Activated CD8-positive, alpha-beta T cell treated with anti-CD3 and anti-CD28 coated beads for 36 hours (primary cell): Measurements from ENCODE around the gene CDR2. TPM values are rescaled to one million over a fixed set of nuclear protein-coding genes. Genes with fewer than 3 reads are reported as not detected.
A peak's percentile ranks its signal among the peaks of the same experiment; 100 is the strongest.

ENCODE experiments used
- ATAC-seq: fragments of 200-7000 bp; cut with Tn5 transposase; one replicate; pipeline ENCODE4 v1.10.0; 2021; ENCODE audit warnings: mild to moderate bottlenecking, moderate library complexity
- CTCF ChIA-PET: fragments of 350-600 bp; sonication (Branson Sonifier 250); formaldehyde crosslinking; loops from one replicate; lab custom pipeline; 2021; ENCODE audit warnings: antibody characterized with exemption; lab: Charles Lee
- POLR2A ChIA-PET: fragments of 350-600 bp; sonication (Branson Sonifier 250); formaldehyde crosslinking; loops from one replicate; lab custom pipeline; 2021; ENCODE audit warnings: antibody characterized with exemption; lab: Charles Lee
- DNase-seq: peaks from one replicate; pipeline ENCODE4 v3.0.0-alpha.2; 2020
- H3K27ac Mint-ChIP-seq: one replicate; pipeline ENCODE4 v1.8.0; 2021; ENCODE audit warnings: mild to moderate bottlenecking, mixed read lengths
- H3K27me3 Mint-ChIP-seq: one replicate; pipeline ENCODE4 v1.8.0; 2021; ENCODE audit warnings: mixed read lengths
- H3K36me3 Mint-ChIP-seq: one replicate; pipeline ENCODE4 v1.8.0; 2021; ENCODE audit warnings: low read depth, mixed read lengths
- H3K4me1 Mint-ChIP-seq: one replicate; pipeline ENCODE4 v1.8.0; 2021; ENCODE audit warnings: low read depth, mixed read lengths
- H3K4me3 Mint-ChIP-seq: one replicate; pipeline ENCODE4 v1.8.0; 2021; ENCODE audit warnings: mild to moderate bottlenecking, moderate library complexity, mixed read lengths
- H3K9me3 Mint-ChIP-seq: one replicate; pipeline ENCODE4 v1.8.0; 2021; ENCODE audit warnings: mixed read lengths
- CTCF ChIP-seq: fragments of 200-600 bp; IDR thresholded peaks from one replicate; pipeline ENCODE4 v1.8.0; 2022; ENCODE audit warnings: antibody characterized with exemption, mild to moderate bottlenecking
- intact Hi-C: fragments of 100-400 bp; cut with micrococcal nuclease; formaldehyde crosslinking; loops from one replicate; pipeline ENCODE4 v1.10.0; 2022
- total RNA-seq, 2 experiments: library from RNA; stranded (reverse); gene quantifications; one replicate each; pipeline ENCODE4 v1.2.3, GENCODE V29; 2021

CDR2 gene
- total RNA-seq, 2 experiments from 2014 or later: 34.7 to 37.6 TPM

DNA sequence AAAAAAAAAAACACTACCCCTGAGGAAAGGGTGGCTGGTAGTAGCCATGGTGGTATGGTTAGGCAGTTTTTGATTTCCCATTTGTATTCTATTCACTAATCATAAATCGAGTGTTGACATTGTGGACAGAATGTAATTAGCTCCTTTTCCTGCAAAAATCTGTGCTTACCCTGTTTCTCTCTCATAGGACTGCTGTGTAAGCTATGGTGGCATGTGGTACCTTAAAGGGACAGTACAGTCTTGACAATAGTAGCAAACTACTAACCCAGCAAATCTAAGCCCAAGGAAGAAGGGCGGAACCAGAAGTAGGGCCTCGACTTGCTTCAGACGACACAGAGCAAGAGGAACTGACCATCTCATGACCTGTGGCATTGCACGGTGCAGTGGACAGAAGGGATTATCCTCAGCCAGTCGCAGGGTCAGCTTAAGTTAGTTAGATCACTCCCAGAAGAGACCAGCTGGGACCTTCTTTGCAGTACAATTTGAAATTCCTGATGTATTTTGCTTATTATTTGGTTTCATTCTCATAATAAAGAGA, 40.9 kb downstream of the CDR2 start:
- peak overlapping the region; percentile 13 for H3K27ac Mint-ChIP-seq
- intact Hi-C loops: no loop called here

GRCh38 chr16:22330326-22330725, 44.1 kb downstream of the CDR2 start:
- Mint-ChIP-seq H3K27ac (peak overlapping the region; percentile 40), H3K4me1 (peaks cover 2% of the 10 kb centered on the region), H3K27me3 (no peaks in the 10 kb centered on the region), H3K9me3 (no peaks in the 10 kb centered on the region), H3K4me3 (no peak overlapping the region), H3K36me3 (peaks cover 63% of the 10 kb centered on the region)
- intact Hi-C loops: no loop called here
- ATAC-seq (no peak), DNase-seq (no peak)
- TF ChIP-seq CTCF: no peak
- POLR2A ChIA-PET: interaction anchor here (0.9 to 1.4 kb wide), 4 partner anchors 14 to 45 kb away, joined by 3 to 4 read pairs (median 4); no protein-coding TSS in a partner anchor
- CTCF ChIA-PET: interaction anchor here (1.0 to 1.5 kb wide), 4 partner anchors 9 to 30 kb away, joined by 3 to 5 read pairs (median 4); no protein-coding TSS in a partner anchor

More for the DNA sequence above, 40.9 kb downstream of the CDR2 start:
- H3K36me3 Mint-ChIP-seq: peaks cover 82% of the 10 kb centered on the region
- no peak for DNase-seq
- H3K27me3 Mint-ChIP-seq: no peaks in the 10 kb centered on the region
- CTCF ChIA-PET: no interaction called here
- peaks cover 16% of the 10 kb centered on the region for H3K9me3 Mint-ChIP-seq
- TF ChIP-seq CTCF: no peak
- ATAC-seq: no peak
- H3K4me1 Mint-ChIP-seq: peaks cover 16% of the 10 kb centered on the region
- POLR2A ChIA-PET: no interaction called here
- H3K4me3 Mint-ChIP-seq: no peak overlapping the region

- DNase-seq (no peak), ATAC-seq (no peak)
- ChIA-PET POLR2A (interaction anchor here (0.6 to 1.4 kb wide), 4 partner anchors 13 to 343 kb away, joined by 3 to 4 read pairs (median 3); no protein-coding TSS in a partner anchor), CTCF (interaction anchor here (0.9 to 1.5 kb wide), 5 partner anchors 8 to 49 kb away, joined by 3 to 6 read pairs (median 5); no protein-coding TSS in a partner anchor)
- no peak for TF ChIP-seq CTCF
- Mint-ChIP-seq H3K4me1 (peaks cover under 1% of the 10 kb centered on the region), H3K4me3 (no peak overlapping the region), H3K27ac (peak overlapping the region; percentile 42), H3K36me3 (peaks cover 57% of the 10 kb centered on the region), H3K27me3 (no peaks in the 10 kb centered on the region), H3K9me3 (no peaks in the 10 kb centered on the region)
- intact Hi-C loops: no loop called here
Observed at GRCh38 chr16:22329199-22329695, 45.2 kb downstream of the CDR2 start.

DNA sequence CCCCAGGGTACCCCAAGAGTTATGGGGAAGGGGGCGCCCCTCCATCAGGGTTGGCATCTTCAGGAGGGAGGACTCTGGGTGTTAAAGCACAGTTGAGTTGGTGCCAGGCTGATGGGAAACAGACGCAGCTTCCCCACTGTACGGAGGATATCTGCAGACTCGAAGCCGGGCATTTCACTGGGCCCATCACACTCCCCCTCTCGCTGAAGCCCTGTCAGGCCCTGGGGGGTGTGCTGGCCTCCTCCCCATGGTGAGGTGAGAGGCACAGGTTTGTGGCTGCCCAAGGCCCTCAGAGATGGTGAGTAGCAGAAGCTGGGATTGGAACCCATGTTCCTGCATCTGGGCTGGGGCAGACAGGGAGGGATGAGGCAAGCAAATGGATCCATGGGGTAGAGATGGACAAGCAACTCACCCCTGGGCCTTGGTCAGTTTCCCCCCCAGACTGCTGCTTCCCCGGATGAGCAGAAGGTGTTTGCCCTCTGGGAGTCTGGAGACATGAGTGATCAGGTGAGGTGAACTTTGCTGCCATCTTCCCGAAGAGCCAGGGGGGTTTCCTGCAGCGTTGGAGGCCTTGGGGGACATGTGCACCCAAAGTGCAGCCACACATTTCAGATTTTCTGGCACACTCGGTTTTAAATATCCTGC, 46.2 kb downstream of the CDR2 start:
- TF ChIP-seq CTCF: no peak
- Mint-ChIP-seq H3K4me3 (no peak overlapping the region), H3K4me1 (no peaks in the 10 kb centered on the region), H3K27ac (peak overlapping the region; percentile 30), H3K9me3 (no peaks in the 10 kb centered on the region), H3K27me3 (no peaks in the 10 kb centered on the region), H3K36me3 (peaks cover 52% of the 10 kb centered on the region)
- DNase-seq (no peak), ATAC-seq (no peak)
- CTCF ChIA-PET: interaction anchor here (0.9 kb wide), 1 partner anchor 50 kb away, joined by 3 read pairs; no protein-coding TSS in a partner anchor
- intact Hi-C loops: no loop called here
- POLR2A ChIA-PET: no interaction called here

- POLR2A ChIA-PET: no interaction called here
- intact Hi-C loops: no loop called here
Observed at GRCh38 chr16:22327446-22327775, 47.0 kb downstream of the CDR2 start.

More at GRCh38 chr16:22327446-22327775, 47.0 kb downstream of the CDR2 start:
- peaks cover 49% of the 10 kb centered on the region for H3K36me3 Mint-ChIP-seq
- TF ChIP-seq CTCF: no peak
- H3K27ac Mint-ChIP-seq: peak overlapping the region; percentile 34
- CTCF ChIA-PET: no interaction called here
- no peak for DNase-seq
- no peak for ATAC-seq
- H3K4me1 Mint-ChIP-seq: no peaks in the 10 kb centered on the region
- no peak overlapping the region for H3K4me3 Mint-ChIP-seq
- H3K27me3 Mint-ChIP-seq: no peaks in the 10 kb centered on the region
- H3K9me3 Mint-ChIP-seq: no peaks in the 10 kb centered on the region
